HG03378 (cell line): ENCODE results near the gene ALDH6A1.

Source experiments
- ATAC-seq: cut with Tn5 transposase; IDR thresholded peaks from one replicate; pipeline ENCODE4 v1.9.1; 2021; ENCODE audit warnings: mild to moderate bottlenecking, moderate library complexity; ENCODE audit not compliant: unreplicated experiment

ALDH6A1 gene

DNA sequence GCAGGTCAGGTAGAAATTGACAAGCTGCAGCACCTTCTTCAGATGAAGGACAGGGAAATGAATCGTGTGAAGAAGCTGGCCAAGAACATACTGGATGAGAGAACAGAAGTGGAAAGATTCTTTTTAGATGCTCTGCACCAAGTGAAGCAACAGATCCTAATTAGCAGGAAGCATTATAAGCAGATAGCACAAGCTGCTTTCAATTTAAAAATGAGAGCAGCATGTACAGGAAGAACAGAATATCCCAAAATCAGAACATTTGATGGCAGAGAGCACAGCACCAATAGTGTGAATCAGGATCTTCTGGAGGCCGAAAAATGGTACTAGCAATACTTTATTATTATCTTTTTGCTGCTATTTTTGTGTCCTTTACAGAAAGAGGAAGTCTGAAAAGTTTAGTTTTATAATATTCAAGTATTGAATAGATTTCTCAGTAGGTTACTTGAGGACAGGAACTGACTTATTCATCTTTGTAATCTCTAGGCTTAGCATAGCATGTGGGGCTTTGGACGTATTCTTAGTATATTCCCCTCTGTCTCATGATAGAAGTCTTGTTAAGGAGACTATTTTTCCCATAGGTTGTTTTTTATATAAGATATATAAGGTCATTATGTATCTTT lies 34.3 kb downstream of the ALDH6A1 start:
- no peak for ATAC-seq

DNA sequence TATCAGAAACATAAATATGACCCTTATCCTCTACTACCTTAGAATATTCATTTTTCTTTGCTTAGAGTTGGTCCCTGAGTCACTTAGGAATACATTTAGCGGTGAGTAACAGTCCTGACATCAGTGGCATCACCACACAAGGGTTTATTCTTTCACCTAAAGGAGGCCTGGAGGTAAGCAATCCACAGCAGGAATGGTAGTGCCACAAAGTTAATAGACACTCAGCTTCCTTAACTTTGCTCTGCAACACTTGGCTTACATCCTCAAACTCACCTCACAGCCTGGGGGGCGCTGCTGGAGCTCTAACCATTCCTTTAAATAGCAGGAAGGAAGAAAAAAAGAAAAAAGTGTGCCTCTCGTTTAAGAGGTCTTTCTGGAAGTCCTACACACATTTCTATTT lies 36.0 kb downstream of the ALDH6A1 start:
- no peak for ATAC-seq

- ATAC-seq = no peak
These were observed 38.7 kb downstream of the ALDH6A1 start for GRCh38 chr14:74045522-74045921.

DNA sequence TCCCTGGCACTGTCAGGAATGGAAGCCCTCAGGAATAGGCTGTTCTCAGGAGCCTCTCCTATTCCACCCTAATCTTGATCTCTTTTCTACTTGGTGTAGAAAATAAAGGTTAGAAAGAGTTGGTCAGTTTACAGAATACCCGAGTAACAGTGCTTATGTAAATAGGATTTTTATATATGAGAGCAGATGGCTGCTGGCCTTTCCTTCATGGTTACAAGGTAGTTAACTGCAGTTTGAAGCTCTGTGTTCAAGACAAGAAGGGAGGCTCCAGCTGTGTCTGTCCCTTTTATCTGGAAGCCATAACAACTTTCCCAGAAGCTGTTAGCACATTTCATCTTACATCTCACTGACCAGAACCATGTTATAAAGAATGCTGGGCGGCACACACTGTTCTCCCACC lies 42.0 kb downstream of the ALDH6A1 start:
- ATAC-seq = no peak

GRCh38 chr14:74038020-74038859 lies 46.0 kb downstream of the ALDH6A1 start:
- no peak for ATAC-seq

DNA sequence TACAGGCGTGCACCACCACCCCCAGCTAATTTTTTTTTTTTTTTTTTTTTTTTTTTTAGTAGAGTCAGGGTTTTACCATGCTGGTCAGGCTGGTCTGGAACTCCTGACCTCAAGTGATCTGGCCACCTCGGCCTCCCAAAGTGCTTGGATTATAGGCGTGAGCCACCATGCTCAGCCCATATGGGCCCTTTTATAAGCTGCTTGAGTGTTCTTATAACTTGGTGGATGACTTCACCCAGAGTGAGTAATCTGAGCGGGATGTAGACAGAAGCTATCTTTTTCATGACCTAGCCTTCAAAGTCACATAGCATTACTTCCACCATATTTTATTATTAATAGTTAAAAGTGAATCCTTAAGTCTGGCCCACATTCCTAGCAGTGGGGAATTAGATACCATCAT lies 48.7 kb downstream of the ALDH6A1 start:
- ATAC-seq = no peak

GRCh38 chr14:74034572-74034971 lies 49.7 kb downstream of the ALDH6A1 start:
- no peak for ATAC-seq

GRCh38 chr14:74029136-74029535 lies 55.1 kb downstream of the ALDH6A1 start:
- no peak for ATAC-seq

DNA sequence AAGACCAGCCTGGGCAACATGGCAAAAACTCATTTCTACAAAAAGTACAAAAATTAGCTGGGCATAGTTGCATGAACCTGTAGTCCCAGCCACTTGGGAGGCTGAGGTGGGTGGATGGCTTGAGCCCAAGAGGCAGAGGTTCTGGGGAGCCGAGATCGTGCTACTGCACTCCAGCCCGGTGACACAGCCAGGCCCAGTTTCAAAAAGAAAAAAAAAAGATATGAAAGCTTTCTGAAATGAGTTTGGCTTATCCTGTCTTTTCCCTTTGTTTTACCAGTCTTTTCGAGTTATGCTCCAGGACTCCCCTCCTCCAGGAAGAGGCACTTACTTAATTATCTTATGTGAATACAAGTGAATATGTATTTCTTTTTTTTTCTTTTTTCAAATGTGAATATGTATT lies 61.9 kb downstream of the ALDH6A1 start:
- ATAC-seq = no peak

DNA sequence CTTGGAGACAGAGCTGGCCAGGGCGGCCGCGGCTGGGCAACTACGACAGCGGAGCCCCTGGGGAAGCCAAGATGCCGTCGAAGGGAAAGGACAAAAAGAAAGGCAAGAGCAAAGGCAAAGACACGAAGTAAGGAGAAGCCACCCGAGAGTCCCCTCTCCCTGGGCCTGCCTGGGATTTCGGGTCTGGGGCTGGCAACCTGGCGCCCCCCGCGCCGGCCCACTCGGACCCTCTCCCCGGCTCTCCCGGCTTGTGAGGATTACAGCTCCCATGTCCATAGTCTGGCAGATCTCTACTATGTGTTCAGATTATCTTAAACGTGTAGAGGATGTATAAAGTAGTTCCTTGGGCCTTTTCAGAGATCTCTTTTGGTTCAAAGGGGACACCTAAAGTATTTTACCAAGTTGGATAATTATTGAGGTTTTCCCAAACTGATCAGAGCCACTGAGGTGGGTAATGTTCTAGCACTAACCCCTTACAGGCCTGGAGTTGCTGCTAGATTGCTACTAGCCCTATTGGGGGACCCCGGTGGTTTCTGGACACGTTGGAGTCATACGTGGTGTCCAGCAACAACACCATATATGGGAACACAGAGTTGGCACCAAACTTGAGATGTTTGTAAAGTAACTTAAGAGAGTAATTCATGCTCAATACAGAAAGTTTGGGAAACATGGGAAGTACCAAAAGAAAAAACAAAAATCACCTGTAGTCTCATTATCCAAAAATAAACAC lies 64.7 kb downstream of the ALDH6A1 start:
- ATAC-seq = no peak

- ATAC-seq = no peak
These were observed 65.5 kb downstream of the ALDH6A1 start, which contains the start of the genes BBOF1 and ENTPD5 for GRCh38 chr14:74018586-74019407. Gene BBOF1, plus strand, starts transcription at chr14:74019349. Its CDS starts 130 bp downstream, at chr14:74019479. Gene ENTPD5, minus strand, starts transcription at chr14:74019288. Its CDS starts 31,186 bp downstream, at chr14:73988102.

DNA sequence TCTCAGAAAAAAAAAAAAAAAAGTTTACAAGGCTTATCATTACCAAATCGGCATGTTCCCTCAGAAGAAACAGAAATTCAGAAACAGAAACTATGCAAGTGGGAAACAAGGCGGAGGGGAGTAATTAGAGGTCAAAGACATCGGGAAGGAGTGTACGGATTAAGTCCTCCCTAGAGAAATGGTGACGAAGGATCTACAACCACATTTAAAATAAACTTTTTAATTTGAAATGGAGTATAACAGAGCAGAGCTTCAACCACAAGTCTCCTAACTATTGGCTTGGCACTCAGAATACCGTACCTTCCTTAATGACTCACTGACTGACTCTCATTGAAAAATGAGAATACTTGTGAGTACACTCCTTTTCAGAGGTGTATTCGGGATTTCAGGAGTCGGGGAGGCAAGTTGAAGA lies 66.1 kb downstream of the ALDH6A1 start:
- no peak for ATAC-seq

GRCh38 chr14:74015963-74016362 lies 68.3 kb downstream of the ALDH6A1 start:
- ATAC-seq = no peak

DNA sequence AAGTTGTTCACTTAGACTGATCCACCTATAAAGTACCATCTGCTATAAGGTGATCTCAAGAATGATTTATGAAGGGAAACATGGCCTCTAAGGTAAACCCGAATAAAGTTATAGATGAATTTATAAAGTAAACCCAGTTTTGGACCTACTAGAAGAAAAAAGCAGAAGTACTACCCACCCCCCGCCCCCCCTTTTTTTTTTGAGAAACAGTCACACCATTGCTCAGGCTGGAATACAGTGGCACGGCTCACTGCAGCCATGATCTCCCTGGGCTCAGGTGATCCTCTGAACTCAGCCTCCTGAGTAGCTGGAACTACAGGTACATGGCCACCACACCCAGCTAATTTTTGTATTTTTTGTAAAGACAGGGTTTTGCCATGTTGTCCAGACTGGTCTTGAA lies 69.1 kb downstream of the ALDH6A1 start:
- ATAC-seq = no peak

- ATAC-seq = no peak
These were observed 70.0 kb downstream of the ALDH6A1 start for GRCh38 chr14:74014299-74014698.

DNA sequence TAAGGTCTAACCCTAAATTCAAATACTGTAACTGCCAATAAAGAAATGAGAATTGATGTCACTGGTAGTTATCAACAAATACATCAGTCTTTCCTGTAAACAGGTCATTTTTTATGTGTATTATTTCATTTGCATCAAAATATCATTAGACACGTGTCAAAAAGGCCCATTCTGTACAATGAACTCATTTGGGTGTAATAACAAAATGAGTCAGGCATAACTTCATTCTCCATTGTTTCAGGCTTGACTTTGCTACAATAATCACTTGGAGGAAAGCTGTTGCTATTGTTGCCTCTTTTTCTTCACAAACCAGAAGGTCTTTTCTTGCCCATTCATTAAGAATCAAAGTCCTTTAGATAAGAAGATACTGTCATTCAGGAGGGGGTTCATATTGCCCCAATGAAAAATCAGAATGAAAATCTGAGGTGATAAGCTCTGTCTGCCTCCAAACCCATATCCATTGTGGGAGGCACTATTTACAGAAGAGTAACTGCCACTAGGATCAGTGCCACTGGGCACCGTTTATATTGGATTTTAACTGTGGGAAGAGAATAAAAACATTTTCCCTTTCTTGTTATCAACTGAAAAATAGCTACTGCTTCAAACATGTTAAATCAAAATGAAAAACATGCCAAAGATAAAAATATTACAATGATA lies 75.3 kb downstream of the ALDH6A1 start:
- no peak for ATAC-seq
